ENCODE results near the gene FDXACB1. TPM values are rescaled to one million over a fixed set of nuclear protein-coding genes. Genes with fewer than 3 reads are reported as not detected.
"Not testable (repeated sequence)": the region's sequence is repeated elsewhere in the genome, so short reads cannot be mapped to it uniquely, and the experiment has no call there.

The FDXACB1 gene
- total RNA-seq, 2 donors from 2014 or later, result 2.8 to 4.9 TPM

- H3K4me1 Mint-ChIP-seq (ENCODE audit: low read depth), result no peaks in the 10 kb centered on the region
- no peak for DNase-seq
- no peaks in the 10 kb centered on the region for H3K36me3 Mint-ChIP-seq (ENCODE audit: insufficient read depth in 2 of 2)
- H3K27me3 Mint-ChIP-seq (ENCODE audit: low read depth), result peaks cover 44% of the 10 kb centered on the region
- H3K27ac Mint-ChIP-seq, result no peak overlapping the region
- H3K4me3 Mint-ChIP-seq, result no peak overlapping the region
- ATAC-seq (replicated peaks in 1 of 2), result no peak
- no peaks in the 10 kb centered on the region for H3K9me3 Mint-ChIP-seq
Measured at GRCh38 chr11:111913997-111914396, 35.0 kb upstream of the FDXACB1 start.

- Mint-ChIP-seq H3K27me3 (ENCODE audit: low read depth) (peaks cover 44% of the 10 kb centered on the region), H3K27ac (no peak overlapping the region), H3K9me3 (no peaks in the 10 kb centered on the region), H3K4me1 (ENCODE audit: low read depth) (no peaks in the 10 kb centered on the region), H3K36me3 (ENCODE audit: insufficient read depth in 2 of 2) (no peaks in the 10 kb centered on the region), H3K4me3 (no peak overlapping the region)
- ATAC-seq (replicated peaks in 1 of 2) (no peak), DNase-seq (no peak)
Measured at GRCh38 chr11:111913031-111913861, 34.3 kb upstream of the FDXACB1 start.

GRCh38 chr11:111912535-111912934 lies 33.6 kb upstream of the FDXACB1 start, which contains the start of gene HSPB2:
HSPB2 (plus strand) TSS chr11:111912734; CDS start chr11:111912830, 96 bp downstream.
- Mint-ChIP-seq H3K9me3 (no peaks in the 10 kb centered on the region), H3K27me3 (ENCODE audit: low read depth) (peaks cover 44% of the 10 kb centered on the region), H3K4me1 (ENCODE audit: low read depth) (no peaks in the 10 kb centered on the region), H3K27ac (no peak within 1 kb of the TSS), H3K4me3 (no peak within 1 kb of the TSS), H3K36me3 (ENCODE audit: insufficient read depth in 2 of 2) (no peaks in the 10 kb centered on the region)
- ATAC-seq (replicated peaks in 1 of 2), result no peak
- DNase-seq, result no peak

- no peaks in the 10 kb centered on the region for H3K9me3 Mint-ChIP-seq
- H3K4me3 Mint-ChIP-seq, result no peak within 1 kb of the TSS
- no peaks in the 10 kb centered on the region for H3K4me1 Mint-ChIP-seq (ENCODE audit: low read depth)
- DNase-seq, result no peak
- peaks cover 43% of the 10 kb centered on the region for H3K27me3 Mint-ChIP-seq (ENCODE audit: low read depth)
- no peak within 1 kb of the TSS for H3K27ac Mint-ChIP-seq
- ATAC-seq (replicated peaks in 1 of 2), result no peak
- no peaks in the 10 kb centered on the region for H3K36me3 Mint-ChIP-seq (ENCODE audit: insufficient read depth in 2 of 2)
Measured at GRCh38 chr11:111911563-111912401, 32.8 kb upstream of the FDXACB1 start, which contains the start of gene CRYAB. CRYAB (minus strand) TSS chr11:111911770; CDS start chr11:111911724, 46 bp downstream.

GRCh38 chr11:111910676-111911562 lies 32.0 kb upstream of the FDXACB1 start:
- Mint-ChIP-seq H3K4me1 (ENCODE audit: low read depth) (no peaks in the 10 kb centered on the region), H3K4me3 (no peak overlapping the region), H3K27me3 (ENCODE audit: low read depth) (peaks cover 34% of the 10 kb centered on the region), H3K9me3 (no peaks in the 10 kb centered on the region), H3K36me3 (ENCODE audit: insufficient read depth in 2 of 2) (no peaks in the 10 kb centered on the region), H3K27ac (no peak overlapping the region)
- ATAC-seq (replicated peaks in 1 of 2) (no peak), DNase-seq (no peak)

GRCh38 chr11:111909378-111909777 lies 30.4 kb upstream of the FDXACB1 start:
- Mint-ChIP-seq H3K36me3 (ENCODE audit: insufficient read depth in 2 of 2) (peaks cover 0 to 4% of the 10 kb centered on the region in 2 donors), H3K27me3 (ENCODE audit: low read depth) (peaks cover 32% of the 10 kb centered on the region), H3K4me1 (ENCODE audit: low read depth) (no peaks in the 10 kb centered on the region), H3K27ac (no peak overlapping the region), H3K9me3 (peaks cover 0 to 3% of the 10 kb centered on the region in 2 donors), H3K4me3 (no peak overlapping the region)
- DNase-seq (no peak), ATAC-seq (replicated peaks in 1 of 2) (no peak)

- Mint-ChIP-seq H3K4me3 (no peak overlapping the region), H3K9me3 (peaks cover 0 to 3% of the 10 kb centered on the region in 2 donors), H3K27ac (no peak overlapping the region), H3K4me1 (ENCODE audit: low read depth) (no peaks in the 10 kb centered on the region), H3K36me3 (ENCODE audit: insufficient read depth in 2 of 2) (peaks cover 0 to 4% of the 10 kb centered on the region in 2 donors), H3K27me3 (ENCODE audit: low read depth) (peaks cover 32% of the 10 kb centered on the region)
- ATAC-seq (replicated peaks in 1 of 2), result no peak
- DNase-seq, result no peak
Measured at GRCh38 chr11:111908639-111909305, 29.8 kb upstream of the FDXACB1 start.

GRCh38 chr11:111906680-111907079 lies 27.7 kb upstream of the FDXACB1 start:
- Mint-ChIP-seq H3K9me3 (peaks cover 0 to 3% of the 10 kb centered on the region in 2 donors), H3K36me3 (ENCODE audit: insufficient read depth in 2 of 2) (peaks cover 0 to 4% of the 10 kb centered on the region in 2 donors), H3K27ac (no peak overlapping the region), H3K4me1 (ENCODE audit: low read depth) (no peaks in the 10 kb centered on the region), H3K27me3 (ENCODE audit: low read depth) (peaks cover 28% of the 10 kb centered on the region), H3K4me3 (no peak overlapping the region)
- DNase-seq, result no peak
- ATAC-seq (replicated peaks in 1 of 2), result no peak

GRCh38 chr11:111905411-111905810 lies 26.4 kb upstream of the FDXACB1 start:
- H3K27ac Mint-ChIP-seq, result no peak overlapping the region
- H3K4me1 Mint-ChIP-seq (ENCODE audit: low read depth), result no peaks in the 10 kb centered on the region
- H3K9me3 Mint-ChIP-seq, result peaks cover 0 to 3% of the 10 kb centered on the region in 2 donors
- no peak for DNase-seq
- H3K4me3 Mint-ChIP-seq, result no peak overlapping the region
- H3K36me3 Mint-ChIP-seq (ENCODE audit: insufficient read depth in 2 of 2), result peaks cover 0 to 4% of the 10 kb centered on the region in 2 donors
- ATAC-seq (replicated peaks in 1 of 2), result no peak
- peaks cover 15% of the 10 kb centered on the region for H3K27me3 Mint-ChIP-seq (ENCODE audit: low read depth)

GRCh38 chr11:111886844-111887243 lies 7.9 kb upstream of the FDXACB1 start:
- Mint-ChIP-seq H3K4me1 (ENCODE audit: low read depth) (no peaks in the 10 kb centered on the region), H3K4me3 (no peak overlapping the region), H3K9me3 (no peaks in the 10 kb centered on the region), H3K27me3 (ENCODE audit: low read depth) (no peaks in the 10 kb centered on the region), H3K27ac (no peak overlapping the region), H3K36me3 (ENCODE audit: insufficient read depth in 2 of 2) (no peaks in the 10 kb centered on the region)
- ATAC-seq (replicated peaks in 1 of 2) (no peak), DNase-seq (no peak)

- DNase-seq, result no peak
- no peaks in the 10 kb centered on the region for H3K27me3 Mint-ChIP-seq (ENCODE audit: low read depth)
- H3K36me3 Mint-ChIP-seq (ENCODE audit: insufficient read depth in 2 of 2), result no peaks in the 10 kb centered on the region
- H3K4me3 Mint-ChIP-seq, result no peak overlapping the region
- no peaks in the 10 kb centered on the region for H3K4me1 Mint-ChIP-seq (ENCODE audit: low read depth)
- no peak for ATAC-seq (replicated peaks in 1 of 2)
- H3K27ac Mint-ChIP-seq, result no peak overlapping the region
- H3K9me3 Mint-ChIP-seq, result no peaks in the 10 kb centered on the region
Measured at GRCh38 chr11:111886032-111886431, 7.1 kb upstream of the FDXACB1 start.

GRCh38 chr11:111885053-111885452 lies 6.1 kb upstream of the FDXACB1 start:
- H3K27ac Mint-ChIP-seq; H3K4me3 Mint-ChIP-seq; ATAC-seq (replicated peaks in 1 of 2); H3K27me3 Mint-ChIP-seq (ENCODE audit: low read depth); H3K9me3 Mint-ChIP-seq; H3K36me3 Mint-ChIP-seq (ENCODE audit: insufficient read depth in 2 of 2); DNase-seq; H3K4me1 Mint-ChIP-seq (ENCODE audit: low read depth): not testable (repeated sequence)
